Activated T-cell treated with anti-CD3 and anti-CD28 coated beads, Interleukin-2, amount 50 U/mL, for 48 hours (primary cell): ENCODE measurements around the gene RPL19.
A peak's percentile ranks its signal among the peaks of the same experiment; 100 is the strongest.
"Not testable (repeated sequence)": the region's sequence is repeated elsewhere in the genome, so short reads cannot be mapped to it uniquely, and the experiment has no call there.

Experiments
- DNase-seq, 2 experiments: peaks; one replicate each; pipeline ENCODE4 v3.0.0-alpha.2; 2020

The RPL19 gene

DNA sequence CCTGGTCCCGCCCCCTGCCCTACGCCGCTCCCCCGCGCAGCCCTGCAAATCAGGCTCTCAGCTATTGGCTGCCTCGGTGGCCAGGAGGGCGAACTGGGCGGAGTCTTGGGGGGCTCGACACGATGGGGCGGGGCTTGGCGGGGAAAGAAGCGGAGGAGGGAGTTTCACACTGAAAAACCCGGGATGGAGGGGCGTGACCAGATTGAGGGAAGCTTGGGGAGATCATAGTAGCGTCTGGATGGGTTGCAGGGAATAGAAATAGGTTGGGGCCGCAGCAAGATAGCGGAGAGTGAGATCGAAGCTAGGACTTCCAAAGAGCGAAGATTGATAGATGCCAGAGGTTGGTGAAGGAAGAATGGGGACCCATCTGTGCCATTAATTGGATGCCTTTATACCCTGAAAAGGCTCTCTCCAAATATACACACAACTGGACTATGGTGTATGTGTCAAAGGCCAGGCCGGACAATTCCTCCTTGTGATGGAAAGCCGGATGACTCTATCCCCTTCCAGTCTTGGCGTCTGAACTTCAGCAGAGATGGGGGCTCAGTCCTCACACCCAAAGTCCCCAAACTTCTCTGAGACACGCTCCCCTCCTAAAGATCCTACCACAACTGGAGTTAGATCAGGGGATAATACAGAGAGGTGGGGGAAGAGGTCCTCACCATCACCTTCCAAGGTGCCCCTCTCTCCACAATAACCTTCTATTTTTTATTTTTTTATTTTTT, 26.0 kb downstream of the RPL19 start:
- DNase-seq = peak in 1 of 2 experiments; percentile 73

DNA sequence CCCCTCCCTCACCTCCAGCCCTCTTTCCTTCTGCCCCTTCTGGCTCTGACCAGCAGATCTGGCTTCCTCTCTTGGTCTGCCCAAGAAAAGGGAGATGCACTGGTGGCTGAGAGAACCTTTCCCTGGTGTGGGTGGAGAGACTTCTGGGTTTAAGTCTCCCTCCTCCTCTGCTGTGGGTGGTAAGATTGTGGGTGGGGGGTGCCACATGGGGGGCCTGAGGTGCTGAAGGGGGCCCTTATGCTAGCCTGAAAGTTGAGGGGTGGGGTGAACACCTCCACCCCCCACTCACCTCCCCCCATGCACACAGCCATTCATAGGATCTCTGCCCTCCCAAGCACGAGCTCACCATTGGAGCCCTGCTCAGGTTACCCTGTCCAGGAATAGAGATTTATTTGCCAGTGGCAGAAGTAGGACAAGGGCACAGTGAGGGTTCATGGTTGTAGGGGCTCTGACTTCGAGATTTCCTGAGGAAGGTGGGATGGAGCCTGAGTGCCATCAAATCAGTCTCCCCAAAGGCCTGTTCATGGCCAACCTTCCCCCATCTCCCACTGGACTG, 27.4 kb downstream of the RPL19 start:
- no peak for DNase-seq

DNA sequence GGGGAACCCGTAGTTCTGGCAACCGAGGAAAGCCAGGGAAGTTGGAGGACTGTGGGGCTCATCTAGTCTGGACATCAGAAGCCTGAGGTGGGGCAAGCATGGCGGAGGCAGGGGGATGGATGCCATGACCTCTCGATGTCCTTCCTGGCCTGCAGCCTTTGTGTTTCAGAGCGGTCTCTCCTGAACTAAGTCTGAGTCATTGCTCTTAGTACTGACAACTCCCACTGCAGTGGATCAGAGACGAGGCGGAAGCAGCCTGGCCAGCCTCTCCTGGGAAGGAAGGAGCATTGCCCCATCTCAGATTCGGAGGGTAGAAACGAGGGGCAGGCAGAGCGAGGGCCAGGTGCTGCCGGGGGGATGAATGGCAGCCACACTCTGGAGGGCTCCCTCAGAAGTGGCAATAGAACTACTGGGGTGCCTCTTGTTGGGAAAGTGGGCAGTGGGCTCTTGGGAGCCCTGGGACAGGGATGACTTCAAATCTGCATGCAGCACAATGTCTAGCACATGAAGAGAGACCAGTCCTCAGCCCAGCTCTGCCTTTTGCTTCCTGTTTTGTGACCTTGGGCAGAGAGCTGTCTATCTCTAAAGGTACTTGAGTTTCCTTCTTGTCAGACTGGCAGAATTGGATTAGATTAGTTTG, 29.3 kb downstream of the RPL19 start:
- DNase-seq = no peak

DNA sequence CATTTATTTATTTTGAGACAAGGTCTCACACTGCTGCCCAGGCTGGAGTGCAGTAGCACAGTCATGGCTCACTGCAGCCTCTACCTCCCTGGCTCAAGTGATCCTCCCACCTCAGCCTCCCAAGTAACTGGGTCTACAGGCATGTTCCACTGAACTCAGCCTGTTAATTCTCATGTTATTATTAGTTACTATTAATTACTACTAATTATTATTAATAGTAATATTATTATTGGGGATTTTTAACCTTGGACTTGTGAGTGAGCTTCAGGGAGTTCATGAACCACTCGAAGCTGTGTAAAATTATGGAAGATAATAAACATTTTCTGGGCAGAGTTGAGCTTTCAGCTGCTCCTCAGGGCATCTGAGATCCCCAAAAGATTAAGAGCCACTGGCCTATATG, 30.3 kb downstream of the RPL19 start:
- DNase-seq = no peak

DNA sequence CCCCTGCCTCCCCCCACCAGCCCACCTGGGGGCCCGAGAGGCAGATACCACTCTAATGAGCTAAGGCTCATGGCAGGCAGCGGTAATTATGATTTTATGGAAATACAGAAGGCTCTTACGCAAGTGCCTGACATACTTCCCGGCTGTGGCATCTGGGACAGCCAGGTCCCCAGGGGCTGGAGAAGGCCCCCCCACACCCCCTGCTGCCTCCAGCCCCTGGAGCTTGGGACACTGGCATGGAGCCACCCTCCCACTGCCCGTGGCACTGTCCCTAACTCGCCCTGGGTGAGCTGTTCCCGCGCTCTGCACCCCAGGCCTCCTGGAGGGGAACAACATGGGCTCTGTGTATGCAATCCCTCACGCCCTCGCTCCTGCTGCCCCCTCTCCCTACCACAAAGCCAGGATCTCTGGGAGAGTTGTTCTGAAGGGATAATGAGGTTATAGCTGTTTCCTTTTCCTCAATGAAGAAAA, 31.0 kb downstream of the RPL19 start:
- no peak for DNase-seq

DNA sequence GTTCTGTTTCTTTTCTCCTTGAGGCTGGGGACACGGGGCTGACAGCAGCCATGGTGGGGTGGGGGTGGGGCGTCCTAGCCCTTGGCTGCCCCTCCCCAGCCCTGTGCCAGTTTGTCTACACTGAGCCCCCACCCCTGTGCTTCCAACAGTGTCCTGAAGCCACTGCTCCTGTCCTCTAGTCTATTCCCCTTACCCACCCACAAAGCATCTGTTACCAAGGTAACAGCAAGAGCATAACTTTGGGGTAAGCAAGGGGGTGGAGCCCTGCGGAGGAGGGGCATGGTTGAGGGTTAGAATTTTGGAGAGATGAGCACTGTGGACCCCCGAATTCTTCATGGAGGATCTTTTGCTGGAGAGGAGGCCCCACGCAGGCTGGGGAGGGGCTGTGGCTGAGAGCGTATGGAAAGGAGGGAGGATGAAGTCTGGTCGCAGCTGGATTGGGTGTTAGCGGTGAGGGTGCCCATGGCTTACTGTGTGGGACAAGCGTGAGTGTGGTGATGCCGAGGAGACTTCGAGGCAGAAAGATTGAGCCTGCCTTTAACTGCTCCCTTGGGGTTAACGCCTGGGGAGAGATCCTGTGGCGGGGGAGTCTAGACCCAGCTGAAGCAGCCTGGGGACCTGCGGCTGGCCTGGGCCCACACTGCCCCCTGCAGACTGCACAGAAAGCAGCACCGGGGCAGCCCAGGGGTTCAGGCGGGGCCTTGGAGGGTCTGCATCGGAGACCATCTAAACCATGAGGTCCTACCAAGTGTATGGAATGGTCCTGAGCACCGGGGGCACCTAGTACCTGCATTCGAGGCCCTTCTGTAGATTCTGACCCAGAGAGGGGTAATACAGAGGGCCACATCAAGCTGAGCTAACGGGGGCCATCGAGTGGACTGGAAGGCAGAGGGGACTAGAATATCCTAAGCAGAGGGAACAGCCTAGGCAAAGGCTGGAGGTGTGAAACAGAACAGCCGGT, 31.8 kb downstream of the RPL19 start:
- peak; percentile 68 to 74 for DNase-seq

DNA sequence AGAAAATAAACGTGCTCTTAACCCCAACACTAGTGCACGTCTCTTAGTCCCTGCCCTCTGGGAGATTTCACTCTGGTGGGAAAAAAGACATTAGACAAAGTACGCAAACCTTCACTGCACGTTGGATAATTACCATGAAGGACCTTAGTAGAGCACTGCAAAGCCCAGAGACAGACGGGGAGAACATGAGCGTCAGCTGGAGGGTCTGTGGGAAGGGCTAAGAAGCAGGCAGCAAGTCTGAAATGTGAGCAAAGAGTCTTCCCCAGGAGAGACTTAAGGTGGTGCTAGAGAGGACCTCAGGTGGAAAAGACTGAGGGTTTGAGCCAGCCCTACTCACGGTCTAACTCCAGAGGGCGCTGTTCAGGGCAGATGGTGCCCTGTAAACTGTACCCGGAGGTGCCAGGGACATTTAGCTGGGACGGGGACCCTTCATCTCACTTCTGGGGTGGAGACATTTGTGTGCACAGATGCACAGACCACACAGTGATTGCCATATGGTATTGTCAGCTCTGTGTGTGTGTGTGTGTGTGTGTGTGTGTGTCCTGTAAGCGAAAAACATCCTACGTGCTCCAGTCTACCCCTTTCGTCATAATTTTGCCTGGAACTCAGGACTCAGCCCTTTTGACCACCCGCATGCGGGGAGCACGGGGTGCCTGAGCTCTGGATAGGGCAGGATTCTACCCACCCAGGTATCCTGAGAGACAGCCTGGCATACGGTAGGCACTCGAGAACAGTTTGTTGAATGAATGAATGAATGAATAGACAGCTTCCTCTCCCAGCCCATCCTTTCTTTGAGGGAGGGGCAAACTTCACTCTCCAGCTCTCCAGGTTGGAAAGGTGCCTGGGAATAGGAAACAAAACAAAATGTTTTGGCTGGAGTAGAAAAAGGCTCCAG, 35.7 kb downstream of the RPL19 start:
- peak; percentile 64 to 73 for DNase-seq

DNA sequence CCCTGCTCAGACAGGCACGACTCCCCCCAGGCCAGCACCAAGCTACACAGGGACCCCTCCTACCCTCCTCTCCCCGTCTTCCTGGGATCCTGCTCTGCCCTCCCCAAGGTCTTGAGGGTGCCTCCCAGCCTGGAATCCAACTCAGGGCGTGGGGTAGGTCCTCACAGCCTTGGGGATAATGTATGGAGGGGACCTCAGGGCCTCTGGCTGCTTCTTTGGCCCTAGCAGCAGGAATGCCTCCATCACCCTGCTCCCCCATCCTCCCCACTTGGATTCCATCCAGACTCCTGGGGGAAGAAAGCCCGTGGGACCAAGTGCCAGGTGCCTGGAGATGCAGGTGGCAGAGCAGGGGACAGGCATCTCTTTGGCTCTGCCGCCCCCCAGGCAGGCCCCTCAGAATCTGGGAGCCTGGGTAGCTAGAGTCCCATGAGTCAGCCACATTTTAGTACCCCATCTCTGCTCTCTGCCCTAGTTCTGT, 36.4 kb downstream of the RPL19 start:
- DNase-seq = no peak

DNA sequence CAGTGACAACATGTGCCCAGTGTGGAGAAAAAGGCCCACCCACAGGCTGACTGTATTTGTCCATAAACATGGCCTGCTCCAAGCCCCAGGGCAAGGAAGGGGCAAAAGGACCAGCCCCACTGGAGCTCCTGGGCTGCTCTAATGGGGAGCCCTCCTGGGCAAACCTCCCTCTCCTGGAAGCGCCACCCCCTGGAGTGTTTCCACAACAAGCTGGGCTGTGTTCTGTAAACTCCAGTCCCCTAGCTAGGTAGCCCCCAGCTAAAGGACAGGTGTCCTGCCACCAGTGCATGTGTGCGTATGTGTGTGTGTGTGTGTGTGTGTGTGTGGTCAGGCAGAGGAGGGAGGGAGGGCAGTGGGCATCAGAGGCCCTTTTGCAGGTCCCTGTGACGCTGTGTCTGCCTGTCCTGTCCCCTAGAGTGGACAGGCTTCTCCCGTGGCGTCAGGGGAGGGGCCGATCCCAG, 36.9 kb downstream of the RPL19 start:
- no peak for DNase-seq

DNA sequence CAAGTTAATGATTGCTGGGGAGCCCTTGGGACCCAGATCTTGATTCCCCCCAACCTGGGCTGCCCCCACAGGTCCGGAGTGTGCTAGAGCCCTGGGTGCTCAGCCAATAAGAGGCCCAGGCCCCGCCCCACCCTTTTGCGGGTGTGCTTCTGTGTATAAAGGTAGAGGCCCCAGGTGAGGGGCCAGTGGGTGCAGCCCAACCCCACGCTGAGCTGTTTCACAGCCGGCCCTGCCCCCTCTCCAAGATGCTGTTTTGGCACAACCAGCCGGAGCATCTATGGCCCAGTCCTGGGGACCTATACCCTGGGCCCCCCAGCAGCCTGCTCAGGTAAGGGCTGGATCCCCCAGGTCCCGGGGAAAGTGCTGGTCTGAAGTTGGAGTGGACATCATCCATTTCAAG, 37.5 kb downstream of the RPL19 start:
- no peak for DNase-seq

DNA sequence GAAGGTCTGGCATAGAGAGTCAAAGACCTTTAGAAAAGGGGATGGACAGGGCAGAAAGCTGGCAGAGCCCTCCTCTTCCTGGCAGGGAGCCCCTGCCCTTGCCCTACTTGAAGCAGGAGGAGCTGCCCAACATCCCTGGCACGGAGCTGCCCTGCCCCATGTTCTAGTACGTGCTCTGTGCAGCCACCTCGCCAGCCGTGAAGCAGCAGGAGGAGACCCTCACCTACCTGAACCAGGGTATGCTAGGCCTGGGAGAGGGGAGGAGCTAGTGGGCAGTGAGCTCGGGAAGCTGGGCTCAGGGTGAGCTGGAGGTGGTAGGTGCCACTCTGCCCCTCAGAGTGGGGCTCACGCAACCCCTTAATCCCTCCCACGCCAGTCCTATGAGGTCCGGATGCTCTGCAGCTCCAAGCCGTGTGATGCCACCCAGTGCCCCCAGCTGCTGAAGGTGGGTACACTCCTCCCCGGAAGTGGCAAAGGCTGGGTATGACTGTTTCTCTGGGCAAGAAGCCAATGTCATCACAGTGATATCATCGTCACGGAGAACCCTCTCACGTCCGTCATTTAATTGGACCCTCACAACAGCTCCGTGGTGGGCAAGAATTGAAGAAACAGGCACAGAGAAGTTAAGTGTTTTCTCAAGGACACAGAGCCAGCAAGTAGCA, 38.4 kb downstream of the RPL19 start:
- peak; percentile 70 to 75 for DNase-seq

DNA sequence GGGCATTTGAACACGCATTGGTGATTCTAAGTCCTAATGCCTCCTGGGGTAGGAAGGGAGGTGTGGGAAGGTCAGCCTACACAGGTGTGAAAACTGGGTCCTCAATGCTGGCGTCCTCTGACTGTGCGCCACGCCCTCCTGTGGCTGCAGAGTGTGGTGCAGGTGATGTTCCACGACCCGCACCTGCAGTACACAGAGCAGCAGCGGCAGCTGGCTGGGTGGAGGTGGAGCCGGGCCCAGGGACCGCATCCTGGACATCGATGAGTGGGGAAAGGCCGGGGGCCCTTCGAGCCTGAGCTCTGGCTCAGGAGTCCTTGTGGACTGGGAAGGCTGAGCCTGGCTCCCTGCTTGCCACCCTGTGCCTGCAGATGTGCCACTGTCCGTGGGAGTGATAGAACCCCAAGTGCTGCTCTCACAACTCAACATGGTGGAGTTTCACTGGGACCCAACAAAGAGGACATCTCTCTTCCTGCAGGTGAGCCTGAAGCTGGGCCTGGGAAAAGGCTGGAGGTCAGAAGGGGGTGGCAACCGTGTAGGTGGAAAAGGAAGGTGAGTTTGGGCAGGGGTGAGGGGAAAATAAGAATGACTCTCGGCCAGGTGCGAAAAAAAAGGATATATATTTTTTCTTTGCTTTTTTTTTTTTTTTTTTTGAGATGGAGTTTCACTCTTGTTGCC, 39.7 kb downstream of the RPL19 start:
- peak; percentile 82 to 86 for DNase-seq

DNA sequence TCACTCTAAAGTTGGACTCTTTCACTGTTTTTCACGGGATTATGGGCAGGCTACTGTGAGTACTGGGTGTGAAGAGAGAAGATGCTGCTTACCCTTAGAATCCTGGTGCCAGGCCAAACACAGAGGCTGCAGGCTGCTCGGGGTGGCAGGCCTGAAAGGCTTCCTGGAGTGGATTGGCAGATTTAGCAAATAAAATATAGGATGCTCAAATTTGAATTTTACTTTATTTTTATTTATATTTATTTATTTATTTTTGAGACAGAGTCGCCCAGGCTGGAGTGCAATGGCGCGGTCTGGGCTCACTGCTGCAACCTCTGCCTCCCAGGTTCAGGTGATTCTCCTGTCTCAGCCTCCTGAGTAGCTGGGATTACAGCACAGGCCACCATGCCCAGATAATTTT, 40.5 kb downstream of the RPL19 start:
- no peak for DNase-seq

DNA sequence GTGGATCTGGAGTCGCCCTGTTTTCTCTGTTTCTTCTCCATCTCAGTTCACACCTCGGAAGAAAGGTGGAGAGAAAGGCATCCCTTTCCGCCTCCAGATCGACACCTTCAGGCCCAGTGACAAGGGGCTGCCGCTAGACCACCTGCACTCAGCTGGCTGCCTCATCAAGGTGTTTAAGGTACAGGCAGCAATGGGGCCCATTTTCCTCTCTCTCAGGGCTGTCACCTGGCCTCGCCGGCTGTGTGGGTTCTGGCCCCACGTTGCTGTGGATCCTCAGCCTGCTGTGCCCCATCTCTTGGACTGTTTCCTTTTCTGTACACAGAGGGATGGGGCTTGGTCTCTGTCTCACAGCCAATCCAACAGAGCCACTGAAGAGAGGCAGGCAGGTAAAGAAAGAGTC, 43.1 kb downstream of the RPL19 start:
- no peak for DNase-seq

DNA sequence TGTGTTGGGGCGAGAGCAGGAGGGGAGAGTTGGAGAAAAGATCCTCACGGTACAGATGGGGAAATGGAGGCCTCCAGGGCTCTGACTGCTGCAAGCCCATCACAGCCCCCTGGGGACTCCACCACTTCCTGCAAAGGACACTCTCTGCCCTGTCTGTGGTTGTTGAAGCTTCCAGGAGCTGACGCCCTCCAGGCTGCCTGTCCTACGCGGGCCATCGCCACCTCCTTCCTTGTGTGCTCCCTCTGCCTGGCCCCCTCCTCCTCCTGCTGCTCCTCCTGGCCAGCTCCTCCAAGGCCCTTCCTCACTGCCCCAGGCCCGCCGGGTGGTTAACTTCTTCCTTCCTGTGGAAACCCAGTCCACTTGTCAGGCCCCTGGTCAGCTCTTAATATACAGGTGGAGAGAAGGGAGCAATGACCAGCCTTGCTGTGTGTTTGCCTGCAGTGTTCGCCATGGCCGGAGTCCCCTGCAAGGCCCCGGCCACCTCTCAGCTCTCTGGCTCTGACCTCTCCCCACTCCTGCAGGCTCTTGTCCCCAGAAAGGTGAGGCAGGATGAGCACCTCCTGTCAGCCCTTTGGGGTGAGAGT, 44.0 kb downstream of the RPL19 start:
- DNase-seq = no peak

DNA sequence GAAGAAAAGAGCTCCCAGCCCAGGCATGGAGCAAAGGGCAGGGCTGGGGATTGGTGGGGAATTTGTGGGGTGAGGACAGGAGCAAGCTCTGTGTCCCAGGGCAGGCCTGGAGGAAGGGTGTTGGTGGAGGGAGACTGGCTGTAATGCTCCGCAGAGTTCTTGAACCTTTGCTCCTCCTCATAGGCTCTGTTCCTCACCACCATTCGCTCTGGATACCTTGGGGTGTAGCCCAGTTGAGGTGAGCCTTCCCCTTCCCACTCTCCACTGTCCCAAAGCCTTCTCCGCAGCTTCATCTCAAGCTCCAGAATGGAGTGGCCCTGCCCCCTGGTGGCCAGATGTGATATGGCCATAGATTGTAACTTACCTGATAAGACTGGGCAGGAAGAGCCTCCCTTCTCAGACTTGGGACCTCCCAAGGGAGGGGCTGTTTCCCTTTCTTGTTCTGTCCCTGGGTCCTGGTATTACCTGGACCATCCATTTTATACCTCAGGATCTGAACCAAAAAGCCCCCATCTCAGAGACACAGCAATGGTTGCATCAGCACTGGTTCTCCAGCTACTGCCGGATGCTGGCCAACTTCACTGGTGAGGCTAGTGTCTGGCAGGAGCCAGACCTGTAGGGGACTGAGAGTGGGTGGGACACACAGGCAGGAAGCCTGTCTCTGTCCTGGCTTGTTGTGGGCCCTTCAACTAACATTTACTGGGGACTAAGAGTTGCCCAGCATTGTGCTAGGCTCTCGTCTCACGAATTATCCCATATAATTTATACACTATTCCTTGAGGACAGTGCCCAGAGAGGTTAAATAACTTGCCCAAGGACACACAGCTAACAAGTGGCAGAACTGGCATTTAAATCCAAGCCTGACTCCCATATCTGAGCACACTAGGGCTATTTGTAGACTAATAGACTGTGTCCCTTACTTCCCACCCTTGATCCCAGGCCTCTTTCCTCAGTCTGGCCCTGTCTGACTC, 44.8 kb downstream of the RPL19 start:
- DNase-seq = peak; percentile 92 to 94

DNA sequence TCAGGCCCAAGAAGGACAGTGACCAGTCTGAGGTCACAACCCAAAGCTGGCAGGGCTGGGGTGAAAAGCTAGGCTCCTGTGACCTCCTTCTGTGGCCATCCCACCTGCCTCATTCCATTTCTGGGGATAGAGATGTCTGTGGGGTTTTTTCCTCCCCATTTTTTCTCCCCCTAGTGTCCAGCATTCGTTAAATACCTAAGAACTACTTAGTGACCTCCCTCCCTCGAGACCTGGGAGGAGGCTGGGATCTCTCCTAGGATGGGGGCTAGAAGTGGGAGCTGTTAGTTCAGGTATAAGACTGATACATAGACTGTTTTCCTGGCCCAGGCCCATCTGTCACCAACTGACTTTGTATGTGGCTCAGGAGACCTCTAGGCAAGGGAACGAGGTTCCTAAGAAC, 46.2 kb downstream of the RPL19 start:
- DNase-seq = no peak

DNA sequence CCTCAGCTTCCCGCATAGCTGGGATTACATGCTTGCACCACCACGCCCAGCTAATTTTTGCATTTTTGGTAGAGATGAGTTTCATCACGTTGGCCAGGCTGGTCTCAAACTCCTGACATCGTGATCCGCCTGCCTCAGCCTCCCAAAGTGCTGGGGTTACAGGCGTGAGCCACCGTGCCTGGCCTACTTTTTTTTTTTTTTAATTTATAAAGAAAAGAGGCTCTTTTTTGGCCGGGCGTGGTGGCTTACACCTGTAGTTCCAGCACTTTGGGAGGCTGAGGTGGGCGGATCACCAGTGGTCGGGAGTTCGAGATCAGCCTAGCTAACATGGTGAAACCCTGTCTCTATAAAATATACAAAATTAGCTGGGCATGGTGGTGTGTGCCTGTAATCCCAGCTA, 50.0 kb downstream of the RPL19 start:
- DNase-seq = not testable (repeated sequence)

DNA sequence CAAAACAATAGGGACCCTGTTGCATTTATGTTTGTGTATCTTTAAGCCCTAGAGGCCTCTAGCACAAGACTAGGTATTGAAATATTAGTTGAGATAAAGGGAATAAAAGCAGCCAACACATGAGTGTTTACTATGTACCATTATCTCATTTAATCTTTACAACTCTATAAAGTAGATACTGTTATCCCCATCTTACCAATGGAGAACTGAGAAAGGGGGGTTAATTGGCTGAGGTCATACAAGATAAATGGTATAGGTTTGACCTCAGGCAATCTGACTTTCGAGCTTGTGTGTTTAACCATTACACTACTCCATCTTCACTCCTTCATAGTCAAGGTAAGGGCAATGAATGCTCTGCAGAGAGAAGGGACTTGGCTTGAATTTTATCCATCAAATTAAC, 51.9 kb downstream of the RPL19 start:
- DNase-seq = no peak
